Right lobe of liver (tissue), 6 donors: ENCODE measurements around the gene CNBD2. TPM values are rescaled to one million over a fixed set of nuclear protein-coding genes. Genes with fewer than 3 reads are reported as not detected.
A peak's percentile ranks its signal among the peaks of the same experiment; 100 is the strongest.
"Not testable (repeated sequence)": the region's sequence is repeated elsewhere in the genome, so short reads cannot be mapped to it uniquely, and the experiment has no call there.

Source experiments
- ATAC-seq, 4 donors: fragments of 200-7000 bp; cut with Tn5 transposase; one replicate each; pipeline ENCODE4 v1.9.1; 2020; ENCODE audit warnings: mild to moderate bottlenecking in 4 of 4, moderate library complexity in 4 of 4
- DNase-seq, 3 donors: peaks; one replicate each; pipeline ENCODE4 v3.0.0-alpha.2; 2020
- H3K27ac ChIP-seq, 3 donors: fragments of 200-600 bp; one replicate each; pipeline ENCODE4 v1.8.0; 2022
- H3K27me3 ChIP-seq, 2 donors: fragments of 200-600 bp; one replicate each; pipeline ENCODE4 v1.8.0; 2022
- H3K36me3 ChIP-seq, 4 donors: fragments of 200-600 bp; sonication (generic) in 1 of 4; one replicate each; pipeline versions ENCODE4 v1.5.1 to v1.8.0; 2017 to 2022; ENCODE audit warnings: control low read depth in 1 of 4
- H3K4me1 ChIP-seq, 4 donors: fragments of 200-600 bp; sonication (generic) in 1 of 4; one replicate each; pipeline versions ENCODE4 v1.5.1 to v1.8.0; 2017 to 2022; ENCODE audit warnings: control low read depth in 1 of 4
- H3K4me3 ChIP-seq, 3 donors: fragments of 200-600 bp; one replicate each; pipeline ENCODE4 v1.8.0; 2022
- H3K9me3 ChIP-seq, 4 donors: fragments of 200-600 bp; sonication (generic) in 1 of 4; one replicate each; pipeline versions ENCODE4 v1.5.1 to v1.8.0; 2017 to 2022; ENCODE audit warnings: control low read depth in 1 of 4
- POLR2A ChIP-seq: fragments of 450-650 bp; IDR thresholded peaks from one replicate; pipeline ENCODE4 v1.6.1; 2017; ENCODE audit warnings: antibody characterized with exemption, mild to moderate bottlenecking
- WGBS: methylation state at CpG from one replicate; pipeline ENCODE4 v1.1.6; 2018; ENCODE audit warnings: low coverage, low lambda C conversion rate; ENCODE audit not compliant: insufficient coverage; ENCODE audit errors: missing lambda C conversion rate; 5-methylcytosine and 5-hydroxymethylcytosine counted together
- intact Hi-C, 2 donors: fragments of 100-400 bp; cut with DNase I; formaldehyde crosslinking; loops; one replicate each; pipeline versions ENCODE4 v1.11.2 to v1.14.1; 2022
- total RNA-seq, 6 experiments: library from RNA; depleted of rRNA in 2 of 6; stranded (reverse); fragments of >200 nt in 2 of 6; fragmentation: NEBNext Ultra II Directional in 3 of 6; extraction: Animal tissue kit (Norgen Biotek cat#: 25700) in 3 of 6; gene quantifications; one replicate each; pipeline versions ENCODE4 v1.1.0 to v1.2.4, GENCODE V29; 2016 to 2023
- TF ChIP-seq, protein P1 (sequence below), 4 donors: fragments of 200-600 bp in 3 of 4; fragments of 450-650 bp in 1 of 4; IDR thresholded peaks; one replicate each; pipeline versions ENCODE4 v1.5.1 to v1.8.0; 2016 to 2022; ENCODE audit warnings: antibody characterized with exemption in 4 of 4, mild to moderate bottlenecking in 2 of 4
- donor health status: DM: no; HTN: yes; CAD: no.
- donor health status: DM: no; HTN: no; CAD: no.
- donor health status: DM: no; HTN: no; CAD: no.
- donor health status: DM: no; HTN: yes; CAD: no.
- donor health status: DM: no; HTN: yes; CAD: no.

CNBD2 gene
- total RNA-seq, 6 experiments from 2014 or later: 1.6 to 2.2 (median 1.9) TPM

DNA sequence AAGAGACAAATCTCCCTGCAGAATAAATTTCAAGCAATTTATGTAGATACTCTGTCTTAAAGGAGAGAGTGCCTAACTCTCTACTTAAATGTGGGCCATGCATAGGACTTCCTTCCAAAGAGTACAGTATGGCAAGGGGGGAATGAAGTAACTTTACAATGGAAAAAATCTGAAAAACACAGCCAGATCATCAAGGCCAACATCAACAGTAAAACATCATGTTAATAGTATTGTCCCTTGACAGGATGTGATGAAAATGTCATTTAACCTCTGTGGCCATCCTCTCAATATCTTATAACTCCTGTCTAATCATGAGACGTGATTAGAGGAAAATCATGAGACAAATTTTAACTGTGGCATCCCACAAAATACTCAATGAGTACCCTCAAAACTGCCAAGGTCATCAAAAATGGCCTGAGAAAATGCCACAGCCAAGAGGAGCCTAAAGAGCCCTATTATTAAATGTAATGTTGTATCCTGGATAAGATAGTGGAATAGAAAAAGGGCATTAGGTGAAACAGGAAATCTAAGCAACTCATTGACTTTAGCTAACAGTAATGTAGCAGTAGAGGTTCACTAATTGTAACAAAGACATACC lies 47.5 kb downstream of the CNBD2 start:
- WGBS: 73% methylated on average over 1 of the region's 1 CpG
- intact Hi-C loops: no loop called here
- no peak overlapping the region for H3K27ac ChIP-seq
- no peaks in the 10 kb centered on the region for H3K4me1 ChIP-seq
- TF ChIP-seq, protein P1, sequence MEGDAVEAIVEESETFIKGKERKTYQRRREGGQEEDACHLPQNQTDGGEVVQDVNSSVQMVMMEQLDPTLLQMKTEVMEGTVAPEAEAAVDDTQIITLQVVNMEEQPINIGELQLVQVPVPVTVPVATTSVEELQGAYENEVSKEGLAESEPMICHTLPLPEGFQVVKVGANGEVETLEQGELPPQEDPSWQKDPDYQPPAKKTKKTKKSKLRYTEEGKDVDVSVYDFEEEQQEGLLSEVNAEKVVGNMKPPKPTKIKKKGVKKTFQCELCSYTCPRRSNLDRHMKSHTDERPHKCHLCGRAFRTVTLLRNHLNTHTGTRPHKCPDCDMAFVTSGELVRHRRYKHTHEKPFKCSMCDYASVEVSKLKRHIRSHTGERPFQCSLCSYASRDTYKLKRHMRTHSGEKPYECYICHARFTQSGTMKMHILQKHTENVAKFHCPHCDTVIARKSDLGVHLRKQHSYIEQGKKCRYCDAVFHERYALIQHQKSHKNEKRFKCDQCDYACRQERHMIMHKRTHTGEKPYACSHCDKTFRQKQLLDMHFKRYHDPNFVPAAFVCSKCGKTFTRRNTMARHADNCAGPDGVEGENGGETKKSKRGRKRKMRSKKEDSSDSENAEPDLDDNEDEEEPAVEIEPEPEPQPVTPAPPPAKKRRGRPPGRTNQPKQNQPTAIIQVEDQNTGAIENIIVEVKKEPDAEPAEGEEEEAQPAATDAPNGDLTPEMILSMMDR (IDR thresholded peaks at IDR 0.05): no peak
- TF ChIP-seq POLR2A: no peak
- H3K4me3 ChIP-seq: no peak overlapping the region
- no peaks in the 10 kb centered on the region for H3K9me3 ChIP-seq
- no peak for ATAC-seq
- DNase-seq: no peak
- no peaks in the 10 kb centered on the region for H3K36me3 ChIP-seq
- no peaks in the 10 kb centered on the region for H3K27me3 ChIP-seq

DNA sequence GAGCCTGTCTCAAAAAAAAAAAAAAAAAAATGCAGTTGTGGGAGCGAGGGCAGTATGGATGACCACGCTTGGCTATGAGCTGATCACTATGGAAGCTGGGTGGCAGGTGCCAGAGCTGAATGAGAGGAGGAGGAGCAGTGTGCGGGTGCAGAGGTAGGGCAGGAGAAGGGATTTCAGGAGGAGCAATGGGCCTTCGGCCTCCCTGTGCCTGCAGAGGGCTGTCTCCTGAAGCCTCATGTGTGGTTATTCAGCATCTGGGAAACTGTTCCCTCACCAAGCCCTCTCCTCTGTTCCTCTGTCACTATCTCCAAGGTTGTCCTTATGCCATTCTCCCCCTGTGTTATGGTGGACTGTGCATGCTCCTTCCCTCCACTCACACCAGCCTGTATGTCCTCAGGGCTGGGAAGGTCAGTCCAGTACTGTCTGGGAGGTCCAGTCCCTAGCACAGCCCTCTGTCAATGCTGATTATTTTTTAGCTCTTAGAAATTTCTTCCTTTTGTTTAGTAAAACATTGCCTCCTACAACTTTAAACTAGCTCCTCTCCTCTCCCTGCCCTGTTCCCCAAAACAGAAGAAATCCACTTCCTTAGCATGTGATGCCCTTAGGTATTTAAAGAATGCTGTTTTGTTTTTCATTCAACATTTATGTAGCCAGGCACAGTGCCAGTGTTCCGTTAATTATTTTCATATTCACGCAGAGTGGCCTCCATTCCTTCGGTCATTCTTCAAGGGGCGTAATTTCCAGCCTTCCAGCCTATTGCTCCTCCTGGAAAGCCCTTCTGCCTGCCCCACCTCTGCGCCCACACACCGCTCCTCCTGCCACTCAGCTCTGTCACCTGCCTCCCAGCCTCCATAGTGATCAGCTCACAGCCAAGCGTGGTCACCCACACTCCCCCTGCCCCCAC lies 48.9 kb downstream of the CNBD2 start:
- Histone ChIP-seq H3K4me1 (no peaks in the 10 kb centered on the region), H3K36me3 (no peaks in the 10 kb centered on the region), H3K27me3 (no peaks in the 10 kb centered on the region), H3K4me3 (no peak overlapping the region), H3K9me3 (no peaks in the 10 kb centered on the region), H3K27ac (peak overlapping the region in 1 of 3 donors; percentile 33)
- 65% methylated on average over 8 of the region's 11 CpGs for WGBS
- DNase-seq (no peak), ATAC-seq (peak; percentile 16 to 51 (median 40))
- TF ChIP-seq, protein P1 (IDR thresholded peaks at IDR 0.05): no peak
- no peak for TF ChIP-seq POLR2A
- intact Hi-C loops: no loop called here

DNA sequence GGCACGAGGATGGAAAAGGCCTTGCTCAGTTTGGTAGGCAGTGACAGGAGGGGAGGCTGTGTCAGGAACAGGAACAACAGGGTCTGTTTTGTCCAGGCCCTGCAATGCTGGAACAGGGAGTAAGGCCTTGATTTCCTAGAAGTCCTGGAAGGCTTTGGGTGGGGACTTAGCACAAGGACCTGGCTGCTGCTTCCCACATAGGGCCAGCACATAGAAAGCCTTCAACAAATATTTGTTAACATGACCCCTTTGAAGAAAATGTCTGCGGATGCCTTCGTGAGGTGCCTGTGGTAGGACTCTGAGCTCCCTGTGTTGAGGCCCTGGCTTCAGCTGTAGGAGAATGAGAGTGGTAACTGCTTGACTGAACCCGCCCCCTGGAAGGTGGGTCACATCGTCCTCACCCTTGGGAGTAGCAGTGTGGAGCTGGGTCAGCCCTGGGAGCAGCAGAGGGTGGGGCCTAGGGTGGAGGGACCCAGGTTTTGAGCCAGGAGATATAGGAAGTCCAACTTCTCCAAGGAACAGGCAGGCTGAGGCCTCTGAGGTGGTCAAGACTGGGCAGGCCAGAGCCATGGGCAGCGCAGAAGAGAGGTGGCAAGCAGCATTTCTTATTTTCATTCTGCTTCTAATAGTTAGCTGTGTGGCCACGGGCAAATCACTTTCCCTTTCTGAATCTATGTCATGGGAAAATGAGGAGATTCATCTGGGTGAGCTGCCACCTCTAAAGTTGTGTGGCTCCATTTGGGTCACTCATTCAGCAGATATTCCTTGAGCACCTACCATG lies 50.0 kb downstream of the CNBD2 start:
- no peak for ATAC-seq
- WGBS: 64% methylated on average over 3 of the region's 7 CpGs
- TF ChIP-seq, protein P1 (IDR thresholded peaks at IDR 0.05): no peak
- TF ChIP-seq POLR2A: no peak

DNA sequence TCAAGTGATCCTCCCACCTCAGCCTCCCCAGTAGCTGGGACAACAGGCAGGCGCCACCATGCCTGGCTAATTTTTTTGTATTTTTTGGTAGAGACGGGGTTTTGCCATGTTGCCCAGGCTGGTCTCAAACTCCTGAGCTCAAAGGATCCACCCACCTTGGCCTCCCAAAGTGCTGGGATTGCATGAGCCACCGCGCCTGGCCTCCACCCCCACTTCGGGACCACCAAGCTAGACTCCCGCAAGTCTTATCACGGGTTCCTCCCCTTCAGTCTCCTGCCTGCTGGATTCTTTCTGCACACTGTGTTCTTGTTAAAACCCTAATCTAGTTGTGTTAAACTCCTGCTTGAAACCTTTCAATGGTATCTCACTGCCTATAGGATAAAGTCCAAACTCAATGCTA lies 57.7 kb downstream of the CNBD2 start:
- not testable (repeated sequence) for DNase-seq, ATAC-seq
- WGBS: 72% methylated on average over 5 of the region's 7 CpGs

More for the DNA sequence above, 50.0 kb downstream of the CNBD2 start:
- Histone ChIP-seq H3K27ac (no peak overlapping the region), H3K27me3 (no peaks in the 10 kb centered on the region), H3K4me1 (no peaks in the 10 kb centered on the region), H3K9me3 (no peaks in the 10 kb centered on the region), H3K4me3 (no peak overlapping the region), H3K36me3 (no peaks in the 10 kb centered on the region)
- intact Hi-C loops: no loop called here
- no peak for DNase-seq

More for the DNA sequence above, 57.7 kb downstream of the CNBD2 start:
- H3K36me3 ChIP-seq, H3K27ac ChIP-seq, H3K27me3 ChIP-seq, H3K9me3 ChIP-seq, intact Hi-C loops, H3K4me1 ChIP-seq, H3K4me3 ChIP-seq: not testable (repeated sequence)
